Fibroblast of lung (primary cell): ENCODE data around the gene EBPL.

Source experiments
- EZH2 ChIP-seq: IDR thresholded peaks from 2 replicates; pipeline ENCODE4 v1.5.1; 2012; ENCODE audit warnings: low read length, control low read depth, mild to moderate bottlenecking; ENCODE audit errors: missing control alignments
- TF ChIP-seq, protein P1 (sequence below), 2 donors: IDR thresholded peaks in 1 of 2; conservative IDR thresholded peaks in 1 of 2; 1 replicate in 1 of 2; 2 replicates in 1 of 2; pipeline ENCODE4 v1.5.1; 2011 to 2012; ENCODE audit warnings: low read length in 2 of 2, control low read depth in 1 of 2, inconsistent platforms in 1 of 2, low read depth in 1 of 2, mild to moderate bottlenecking in 1 of 2

DNA sequence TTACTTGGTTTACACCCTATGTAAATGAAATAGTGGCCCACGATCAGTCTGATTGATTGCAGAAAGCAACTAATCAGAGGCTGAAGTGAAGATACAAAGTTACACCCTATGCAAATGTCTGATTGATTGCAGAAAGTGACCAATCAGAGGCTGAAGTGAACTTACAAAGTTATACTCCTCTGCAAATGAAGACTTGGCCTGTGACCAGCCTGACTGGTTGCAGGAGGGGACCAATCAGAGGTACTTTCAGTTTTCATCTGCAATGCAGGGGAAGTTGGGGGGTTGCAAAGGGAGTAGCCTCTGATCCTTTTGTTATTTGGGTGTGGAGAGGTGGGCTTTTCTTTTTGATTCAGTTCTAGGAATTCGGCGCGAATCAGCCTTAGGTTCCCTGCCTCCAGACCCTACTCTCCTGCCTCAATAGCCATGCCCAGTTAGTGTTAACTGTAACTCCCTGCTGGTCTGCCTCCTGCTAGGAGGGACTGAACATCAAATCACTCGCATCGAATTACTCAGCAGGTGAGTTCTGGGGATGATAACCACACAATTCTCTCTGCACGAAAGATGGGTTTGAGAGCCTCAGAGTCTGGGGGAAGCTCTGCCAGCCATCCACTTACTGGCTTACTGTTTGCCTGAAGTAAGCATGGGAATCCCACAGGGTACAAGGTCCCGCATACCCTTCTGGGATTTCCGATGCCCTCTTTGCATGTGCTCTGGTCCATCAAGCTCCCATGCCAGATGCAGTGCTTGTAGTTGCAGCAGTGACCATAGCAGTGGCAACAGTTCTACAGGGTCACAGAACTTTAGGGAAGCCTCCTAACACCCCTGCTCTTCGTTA is 55.5 kb downstream of the EBPL start:
- TF ChIP-seq, protein P1, sequence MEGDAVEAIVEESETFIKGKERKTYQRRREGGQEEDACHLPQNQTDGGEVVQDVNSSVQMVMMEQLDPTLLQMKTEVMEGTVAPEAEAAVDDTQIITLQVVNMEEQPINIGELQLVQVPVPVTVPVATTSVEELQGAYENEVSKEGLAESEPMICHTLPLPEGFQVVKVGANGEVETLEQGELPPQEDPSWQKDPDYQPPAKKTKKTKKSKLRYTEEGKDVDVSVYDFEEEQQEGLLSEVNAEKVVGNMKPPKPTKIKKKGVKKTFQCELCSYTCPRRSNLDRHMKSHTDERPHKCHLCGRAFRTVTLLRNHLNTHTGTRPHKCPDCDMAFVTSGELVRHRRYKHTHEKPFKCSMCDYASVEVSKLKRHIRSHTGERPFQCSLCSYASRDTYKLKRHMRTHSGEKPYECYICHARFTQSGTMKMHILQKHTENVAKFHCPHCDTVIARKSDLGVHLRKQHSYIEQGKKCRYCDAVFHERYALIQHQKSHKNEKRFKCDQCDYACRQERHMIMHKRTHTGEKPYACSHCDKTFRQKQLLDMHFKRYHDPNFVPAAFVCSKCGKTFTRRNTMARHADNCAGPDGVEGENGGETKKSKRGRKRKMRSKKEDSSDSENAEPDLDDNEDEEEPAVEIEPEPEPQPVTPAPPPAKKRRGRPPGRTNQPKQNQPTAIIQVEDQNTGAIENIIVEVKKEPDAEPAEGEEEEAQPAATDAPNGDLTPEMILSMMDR (conservative IDR thresholded peaks at IDR 0.05 in 1 of 2, IDR thresholded peaks at IDR 0.05 in 1 of 2; ENCODE audit: low read depth in 1 of 2, low read length in 2 of 2): no peak
- TF ChIP-seq EZH2: no peak
